Ectodermal cell (in vitro differentiated cells): ENCODE data around the gene NECTIN2.

Source experiments
- H3K27ac ChIP-seq: 2 replicates; pipeline ENCODE4 v1.7.0; 2013; ENCODE audit warnings: mild to moderate bottlenecking, low read depth, low read length; ENCODE audit not compliant: insufficient read depth, poor library complexity, severe bottlenecking
- H3K27me3 ChIP-seq: 2 replicates; pipeline ENCODE4 v1.7.0; 2013; ENCODE audit warnings: mild to moderate bottlenecking, low read length; ENCODE audit not compliant: insufficient read depth, control insufficient read depth, poor library complexity, severe bottlenecking
- H3K36me3 ChIP-seq: one replicate; pipeline ENCODE4 v1.7.0; 2013; ENCODE audit warnings: low read length; ENCODE audit not compliant: control insufficient read depth, insufficient read depth
- H3K4me1 ChIP-seq: one replicate; pipeline ENCODE4 v1.7.0; 2013; ENCODE audit warnings: low read length; ENCODE audit not compliant: control insufficient read depth, insufficient read depth
- H3K4me3 ChIP-seq: 2 replicates; pipeline ENCODE4 v1.7.0; 2013; ENCODE audit warnings: low read depth, low read length, control low read depth; ENCODE audit not compliant: insufficient read depth
- H3K9me3 ChIP-seq: 2 replicates; pipeline ENCODE4 v1.7.0; 2013; ENCODE audit warnings: mild to moderate bottlenecking, low read length, moderate library complexity; ENCODE audit not compliant: control insufficient read depth
- WGBS, 2 experiments: methylation state at CpG; one replicate each; pipeline ENCODE4 v1.1.7; 2013; ENCODE audit warnings: missing lambda C conversion rate in 2 of 2; 5-methylcytosine and 5-hydroxymethylcytosine counted together

NECTIN2 gene

DNA sequence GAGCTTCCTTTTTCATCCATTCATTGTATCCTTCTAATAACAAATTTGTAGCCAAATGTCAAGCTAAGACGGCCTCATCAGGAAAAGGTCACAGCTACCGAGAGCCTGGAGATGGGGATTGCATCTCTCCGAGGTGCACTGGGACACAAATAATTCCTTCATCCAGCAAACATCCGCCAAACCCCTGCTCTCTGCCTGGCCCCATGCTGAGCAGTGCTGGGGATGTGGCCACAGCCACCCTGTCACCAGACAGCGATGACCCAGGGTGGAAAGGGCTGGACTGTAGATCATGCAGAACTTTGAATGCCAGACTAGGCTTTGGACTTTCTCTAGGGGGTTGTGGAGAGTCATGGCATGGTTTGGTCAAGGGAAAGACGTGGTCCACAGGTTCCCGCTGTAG lies 46.8 kb downstream of the NECTIN2 start:
- Histone ChIP-seq H3K4me3 (no peak overlapping the region), H3K4me1 (peaks cover 13% of the 10 kb centered on the region), H3K36me3 (peaks cover 20% of the 10 kb centered on the region), H3K27ac (no peak overlapping the region), H3K9me3 (no peaks in the 10 kb centered on the region), H3K27me3 (no peaks in the 10 kb centered on the region)
- 95 to 96% methylated on average over 7 of the region's 7 CpGs for WGBS, 2 experiments

GRCh38 chr19:44893332-44894051 lies 47.4 kb downstream of the NECTIN2 start:
- 92 to 95% methylated on average over 18 of the region's 18 CpGs for WGBS, 2 experiments
- Histone ChIP-seq H3K4me1 (peaks cover 13% of the 10 kb centered on the region), H3K27ac (no peak overlapping the region), H3K9me3 (no peaks in the 10 kb centered on the region), H3K36me3 (peaks cover 20% of the 10 kb centered on the region), H3K4me3 (no peak overlapping the region), H3K27me3 (no peaks in the 10 kb centered on the region)

GRCh38 chr19:44894052-44894400 lies 47.9 kb downstream of the NECTIN2 start:
- WGBS, 2 experiments, result 92 to 95% methylated on average over 6 of the region's 6 CpGs

DNA sequence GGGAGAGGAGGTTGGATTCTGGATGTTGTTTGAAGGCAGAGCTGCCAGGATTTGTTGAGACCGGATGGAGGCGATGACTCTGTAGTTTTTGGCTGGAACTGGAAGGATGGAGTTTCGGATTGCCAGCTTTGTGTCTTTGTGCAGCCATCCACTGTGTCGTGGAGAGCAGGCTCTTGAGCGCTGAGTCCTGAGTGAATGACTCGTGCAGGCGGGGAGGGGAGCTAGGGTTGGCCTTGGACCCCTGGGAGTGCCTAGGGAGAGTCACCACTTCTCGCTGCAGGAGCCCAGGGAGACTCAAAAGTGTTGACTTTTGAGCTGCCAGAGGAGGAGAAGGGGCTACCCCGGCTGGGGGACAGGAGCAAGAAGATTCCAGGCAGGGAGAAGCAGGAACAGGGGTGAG lies 48.8 kb downstream of the NECTIN2 start:
- Histone ChIP-seq H3K27me3 (no peaks in the 10 kb centered on the region), H3K9me3 (no peaks in the 10 kb centered on the region), H3K36me3 (peaks cover 20% of the 10 kb centered on the region), H3K4me3 (no peak overlapping the region), H3K4me1 (peaks cover 13% of the 10 kb centered on the region), H3K27ac (no peak overlapping the region)
- 90 to 91% methylated on average over 9 of the region's 9 CpGs for WGBS, 2 experiments

More at GRCh38 chr19:44894052-44894400, 47.9 kb downstream of the NECTIN2 start:
- Histone ChIP-seq H3K4me1 (peaks cover 13% of the 10 kb centered on the region), H3K36me3 (peaks cover 20% of the 10 kb centered on the region), H3K9me3 (no peaks in the 10 kb centered on the region), H3K4me3 (no peak overlapping the region), H3K27ac (no peak overlapping the region), H3K27me3 (no peaks in the 10 kb centered on the region)

DNA sequence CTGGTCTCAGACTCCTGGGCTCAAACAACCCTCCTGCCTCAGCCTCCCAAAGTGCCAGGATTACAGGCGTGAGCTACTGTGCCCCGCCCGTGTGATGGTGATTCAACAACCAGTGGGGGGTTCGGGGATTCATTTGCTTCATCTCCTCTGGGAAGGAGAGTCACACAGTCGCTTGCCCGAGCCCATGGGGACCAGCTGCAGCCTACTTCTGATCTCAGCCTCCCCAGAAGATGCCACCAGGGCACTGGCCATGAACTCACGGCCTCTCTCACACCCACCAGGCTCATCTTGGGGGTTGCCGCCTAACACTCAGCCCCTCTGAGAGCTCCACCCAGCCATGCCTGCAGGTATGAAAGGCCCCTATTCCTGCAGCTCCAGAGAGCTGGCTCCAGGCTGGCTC lies 51.7 kb downstream of the NECTIN2 start:
- Histone ChIP-seq H3K27me3 (no peaks in the 10 kb centered on the region), H3K9me3 (no peaks in the 10 kb centered on the region), H3K4me1 (peaks cover 1% of the 10 kb centered on the region), H3K36me3 (peaks cover 28% of the 10 kb centered on the region), H3K27ac (no peak overlapping the region), H3K4me3 (no peak overlapping the region)
- 94 to 95% methylated on average over 8 of the region's 8 CpGs for WGBS, 2 experiments

- no peak overlapping the region for H3K4me3 ChIP-seq
- peaks cover 5% of the 10 kb centered on the region for H3K4me1 ChIP-seq
- H3K36me3 ChIP-seq, result peaks cover 19% of the 10 kb centered on the region
- no peak overlapping the region for H3K27ac ChIP-seq
- no peaks in the 10 kb centered on the region for H3K9me3 ChIP-seq
- 95 to 97% methylated on average over 19 of the region's 19 CpGs for WGBS, 2 experiments
- H3K27me3 ChIP-seq, result no peaks in the 10 kb centered on the region
Measured at GRCh38 chr19:44900328-44901244, 54.5 kb downstream of the NECTIN2 start.

DNA sequence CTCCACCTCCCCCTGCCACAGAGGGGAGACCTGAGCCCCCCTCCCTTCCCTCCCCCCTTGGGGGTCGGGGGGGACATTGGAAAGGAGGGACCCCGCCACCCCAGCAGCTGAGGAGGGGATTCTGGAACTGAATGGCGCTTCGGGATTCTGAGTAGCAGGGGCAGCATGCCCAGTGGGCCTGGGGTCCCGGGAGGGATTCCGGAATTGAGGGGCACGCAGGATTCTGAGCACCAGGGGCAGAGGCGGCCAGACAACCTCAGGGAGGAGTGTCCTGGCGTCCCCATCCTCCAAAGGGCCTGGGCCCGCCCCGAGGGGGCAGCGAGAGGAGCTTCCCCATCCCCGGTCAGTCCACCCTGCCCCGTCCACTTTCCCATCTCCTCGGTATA lies 57.1 kb downstream of the NECTIN2 start:
- no peaks in the 10 kb centered on the region for H3K27me3 ChIP-seq
- H3K4me3 ChIP-seq, result no peak overlapping the region
- no peaks in the 10 kb centered on the region for H3K9me3 ChIP-seq
- no peak overlapping the region for H3K27ac ChIP-seq
- peaks cover 9% of the 10 kb centered on the region for H3K36me3 ChIP-seq
- peaks cover 5% of the 10 kb centered on the region for H3K4me1 ChIP-seq
- WGBS, 2 experiments, result 73 to 84% methylated on average over 12 to 15 of the region's 15 CpGs

- H3K27ac ChIP-seq, result no peak overlapping the region
Measured at GRCh38 chr19:44903602-44904425, 57.7 kb downstream of the NECTIN2 start.

DNA sequence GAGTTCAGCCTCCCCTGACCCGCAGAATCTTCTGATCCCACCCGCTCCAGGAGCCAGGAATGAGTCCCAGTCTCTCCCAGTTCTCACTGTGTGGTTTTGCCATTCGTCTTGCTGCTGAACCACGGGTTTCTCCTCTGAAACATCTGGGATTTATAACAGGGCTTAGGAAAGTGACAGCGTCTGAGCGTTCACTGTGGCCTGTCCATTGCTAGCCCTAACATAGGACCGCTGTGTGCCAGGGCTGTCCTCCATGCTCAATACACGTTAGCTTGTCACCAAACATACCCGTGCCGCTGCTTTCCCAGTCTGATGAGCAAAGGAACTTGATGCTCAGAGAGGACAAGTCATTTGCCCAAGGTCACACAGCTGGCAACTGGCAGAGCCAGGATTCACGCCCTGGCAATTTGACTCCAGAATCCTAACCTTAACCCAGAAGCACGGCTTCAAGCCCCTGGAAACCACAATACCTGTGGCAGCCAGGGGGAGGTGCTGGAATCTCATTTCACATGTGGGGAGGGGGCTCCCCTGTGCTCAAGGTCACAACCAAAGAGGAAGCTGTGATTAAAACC lies 58.4 kb downstream of the NECTIN2 start:
- WGBS, 2 experiments, result 88 to 92% methylated on average over 12 of the region's 12 CpGs
- peaks cover 9% of the 10 kb centered on the region for H3K36me3 ChIP-seq
- H3K27me3 ChIP-seq, result no peaks in the 10 kb centered on the region
- H3K4me1 ChIP-seq, result peaks cover 5% of the 10 kb centered on the region
- no peaks in the 10 kb centered on the region for H3K9me3 ChIP-seq
- no peak overlapping the region for H3K4me3 ChIP-seq
- H3K27ac ChIP-seq, result no peak overlapping the region

More at GRCh38 chr19:44903602-44904425, 57.7 kb downstream of the NECTIN2 start:
- Histone ChIP-seq H3K36me3 (peaks cover 9% of the 10 kb centered on the region), H3K4me3 (no peak overlapping the region), H3K27me3 (no peaks in the 10 kb centered on the region), H3K4me1 (peaks cover 5% of the 10 kb centered on the region), H3K9me3 (no peaks in the 10 kb centered on the region)
- WGBS, 2 experiments, result 37 to 38% methylated on average over 24 of the region's 24 CpGs
